GM19455 (cell line): ENCODE measurements around the gene TPCN1.

Experiments
- ATAC-seq: cut with Tn5 transposase; IDR thresholded peaks from one replicate; pipeline ENCODE4 v1.9.1; 2021; ENCODE audit not compliant: unreplicated experiment

TPCN1 gene

GRCh38 chr12:113222730-113223531 lies 1.7 kb downstream of the TPCN1 start:
- no peak for ATAC-seq

GRCh38 chr12:113224955-113225354 lies 3.7 kb downstream of the TPCN1 start:
- no peak for ATAC-seq

GRCh38 chr12:113226696-113227568 lies 5.7 kb downstream of the TPCN1 start:
- ATAC-seq, result no peak

- ATAC-seq, result no peak
Observed at GRCh38 chr12:113227686-113228391, 6.6 kb downstream of the TPCN1 start.

GRCh38 chr12:113228394-113229028 lies 7.2 kb downstream of the TPCN1 start:
- no peak for ATAC-seq

- ATAC-seq, result peak; percentile 11
Observed at GRCh38 chr12:113230315-113231234, 9.3 kb downstream of the TPCN1 start.

GRCh38 chr12:113231235-113232088 lies 10.2 kb downstream of the TPCN1 start:
- no peak for ATAC-seq

- ATAC-seq, result no peak
Observed at GRCh38 chr12:113232089-113232839, 11.0 kb downstream of the TPCN1 start.

GRCh38 chr12:113232840-113233585 lies 11.7 kb downstream of the TPCN1 start:
- ATAC-seq, result peak; percentile 66

GRCh38 chr12:113233967-113234366 lies 12.7 kb downstream of the TPCN1 start:
- no peak for ATAC-seq

- ATAC-seq, result no peak
Observed at GRCh38 chr12:113234483-113234882, 13.2 kb downstream of the TPCN1 start.

- ATAC-seq, result no peak
Observed at GRCh38 chr12:113235976-113236375, 14.7 kb downstream of the TPCN1 start.

- ATAC-seq, result no peak
Observed at GRCh38 chr12:113236539-113237399, 15.5 kb downstream of the TPCN1 start.

- no peak for ATAC-seq
Observed at GRCh38 chr12:113237748-113238147, 16.5 kb downstream of the TPCN1 start.

GRCh38 chr12:113238309-113238708 lies 17.0 kb downstream of the TPCN1 start:
- no peak for ATAC-seq

GRCh38 chr12:113239288-113239771 lies 18.1 kb downstream of the TPCN1 start:
- ATAC-seq, result no peak
